ENCODE measurements around the gene HYKK. TPM values are rescaled to one million over a fixed set of nuclear protein-coding genes. Genes with fewer than 3 reads are reported as not detected.
"Not testable (repeated sequence)": the region's sequence is repeated elsewhere in the genome, so short reads cannot be mapped to it uniquely, and the experiment has no call there.

The HYKK gene
- total RNA-seq, 1 donor from 2014 or later = 2.8 TPM

DNA sequence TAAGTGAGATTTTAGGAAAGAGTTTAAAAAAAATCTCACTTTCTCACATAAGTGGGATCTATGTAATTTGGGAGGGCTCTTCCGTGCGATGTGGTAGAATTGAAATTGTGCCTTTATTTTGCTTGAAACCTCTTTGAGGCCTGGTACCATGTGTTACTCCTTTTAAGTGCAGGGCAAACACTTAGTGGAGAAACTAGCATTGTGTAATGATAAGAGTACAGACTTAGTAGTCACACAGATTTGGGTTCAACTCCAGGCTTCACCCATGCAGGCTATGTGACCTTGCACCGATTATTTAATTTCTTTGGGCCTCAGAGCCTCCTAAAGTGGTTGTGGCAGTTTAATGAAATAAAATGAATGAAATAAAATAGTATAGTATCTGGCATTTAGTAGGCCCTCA, 35.3 kb downstream of the HYKK start:
- TF ChIP-seq, protein P1, sequence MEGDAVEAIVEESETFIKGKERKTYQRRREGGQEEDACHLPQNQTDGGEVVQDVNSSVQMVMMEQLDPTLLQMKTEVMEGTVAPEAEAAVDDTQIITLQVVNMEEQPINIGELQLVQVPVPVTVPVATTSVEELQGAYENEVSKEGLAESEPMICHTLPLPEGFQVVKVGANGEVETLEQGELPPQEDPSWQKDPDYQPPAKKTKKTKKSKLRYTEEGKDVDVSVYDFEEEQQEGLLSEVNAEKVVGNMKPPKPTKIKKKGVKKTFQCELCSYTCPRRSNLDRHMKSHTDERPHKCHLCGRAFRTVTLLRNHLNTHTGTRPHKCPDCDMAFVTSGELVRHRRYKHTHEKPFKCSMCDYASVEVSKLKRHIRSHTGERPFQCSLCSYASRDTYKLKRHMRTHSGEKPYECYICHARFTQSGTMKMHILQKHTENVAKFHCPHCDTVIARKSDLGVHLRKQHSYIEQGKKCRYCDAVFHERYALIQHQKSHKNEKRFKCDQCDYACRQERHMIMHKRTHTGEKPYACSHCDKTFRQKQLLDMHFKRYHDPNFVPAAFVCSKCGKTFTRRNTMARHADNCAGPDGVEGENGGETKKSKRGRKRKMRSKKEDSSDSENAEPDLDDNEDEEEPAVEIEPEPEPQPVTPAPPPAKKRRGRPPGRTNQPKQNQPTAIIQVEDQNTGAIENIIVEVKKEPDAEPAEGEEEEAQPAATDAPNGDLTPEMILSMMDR (IDR thresholded peaks at IDR 0.05; ENCODE audit: partially characterized antibody, unreplicated experiment) = no peak
- Mint-ChIP-seq H3K4me1 (ENCODE audit: low read depth, unreplicated experiment) (peaks cover 9% of the 10 kb centered on the region), H3K9me3 (ENCODE audit: unreplicated experiment) (peaks cover 7% of the 10 kb centered on the region), H3K4me3 (ENCODE audit: unreplicated experiment) (no peak overlapping the region), H3K27ac (ENCODE audit: unreplicated experiment) (no peak overlapping the region), H3K36me3 (ENCODE audit: unreplicated experiment) (no peaks in the 10 kb centered on the region), H3K27me3 (ENCODE audit: unreplicated experiment) (peaks cover 6% of the 10 kb centered on the region)
- no peak for DNase-seq

DNA sequence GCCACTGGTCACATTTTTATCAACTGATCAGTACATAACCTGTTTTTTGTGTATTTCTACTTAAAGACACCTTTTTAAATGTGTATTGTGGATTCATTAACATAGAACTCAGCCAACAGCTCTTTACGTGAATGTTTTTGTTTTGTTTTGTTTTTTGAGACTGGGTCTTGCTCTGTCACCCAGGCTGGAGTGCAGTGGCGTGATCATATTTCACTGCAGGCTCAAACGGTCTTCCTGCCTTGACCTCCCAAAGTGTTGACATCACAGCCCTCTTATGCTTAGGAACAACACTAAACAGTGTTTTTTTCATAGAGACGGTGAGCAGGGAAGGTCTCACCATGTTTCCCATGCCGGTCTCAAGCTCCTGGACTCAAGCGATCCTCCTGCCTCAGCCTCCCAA, 42.8 kb downstream of the HYKK start:
- TF ChIP-seq, protein P1 (IDR thresholded peaks at IDR 0.05; ENCODE audit: partially characterized antibody, unreplicated experiment) = no peak
- no peaks in the 10 kb centered on the region for H3K36me3 Mint-ChIP-seq (ENCODE audit: unreplicated experiment)
- H3K9me3 Mint-ChIP-seq (ENCODE audit: unreplicated experiment) = peaks cover 1% of the 10 kb centered on the region
- no peaks in the 10 kb centered on the region for H3K4me1 Mint-ChIP-seq (ENCODE audit: low read depth, unreplicated experiment)
- H3K27ac Mint-ChIP-seq (ENCODE audit: unreplicated experiment) = no peak overlapping the region
- no peak overlapping the region for H3K4me3 Mint-ChIP-seq (ENCODE audit: unreplicated experiment)
- DNase-seq = no peak
- H3K27me3 Mint-ChIP-seq (ENCODE audit: unreplicated experiment) = no peaks in the 10 kb centered on the region

DNA sequence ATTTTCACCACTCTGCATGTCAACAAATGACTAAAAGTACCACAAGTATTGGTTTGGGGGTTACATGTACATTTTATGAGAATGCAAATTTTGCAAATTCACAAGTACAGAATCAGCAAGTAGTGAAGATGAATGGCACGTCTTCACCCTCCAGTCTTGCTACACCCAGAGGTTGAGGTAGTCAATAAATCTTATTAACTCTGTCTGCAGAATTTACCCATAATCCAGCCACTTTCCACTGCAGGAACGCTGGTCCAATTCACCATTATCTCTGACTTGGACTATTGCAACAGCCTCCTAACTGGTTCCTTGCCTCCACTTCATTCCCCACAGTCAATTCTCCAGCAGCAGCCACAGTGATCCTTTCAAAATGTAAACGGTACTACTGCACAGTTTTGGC, 43.4 kb downstream of the HYKK start:
- no peak for DNase-seq
- Mint-ChIP-seq H3K27me3 (ENCODE audit: unreplicated experiment) (no peaks in the 10 kb centered on the region), H3K36me3 (ENCODE audit: unreplicated experiment) (no peaks in the 10 kb centered on the region), H3K27ac (ENCODE audit: unreplicated experiment) (no peak overlapping the region), H3K4me1 (ENCODE audit: low read depth, unreplicated experiment) (no peaks in the 10 kb centered on the region), H3K4me3 (ENCODE audit: unreplicated experiment) (no peak overlapping the region), H3K9me3 (ENCODE audit: unreplicated experiment) (peaks cover 1% of the 10 kb centered on the region)
- TF ChIP-seq, protein P1 (IDR thresholded peaks at IDR 0.05; ENCODE audit: partially characterized antibody, unreplicated experiment) = no peak

GRCh38 chr15:78551902-78552301, 44.5 kb downstream of the HYKK start:
- H3K9me3 Mint-ChIP-seq (ENCODE audit: unreplicated experiment) = peaks cover 1% of the 10 kb centered on the region
- no peak overlapping the region for H3K27ac Mint-ChIP-seq (ENCODE audit: unreplicated experiment)
- H3K4me1 Mint-ChIP-seq (ENCODE audit: low read depth, unreplicated experiment) = no peaks in the 10 kb centered on the region
- no peak for DNase-seq
- TF ChIP-seq, protein P1 (IDR thresholded peaks at IDR 0.05; ENCODE audit: partially characterized antibody, unreplicated experiment) = no peak
- H3K27me3 Mint-ChIP-seq (ENCODE audit: unreplicated experiment) = no peaks in the 10 kb centered on the region
- H3K36me3 Mint-ChIP-seq (ENCODE audit: unreplicated experiment) = no peaks in the 10 kb centered on the region
- H3K4me3 Mint-ChIP-seq (ENCODE audit: unreplicated experiment) = no peak overlapping the region

GRCh38 chr15:78552597-78552996, 45.2 kb downstream of the HYKK start:
- Mint-ChIP-seq H3K36me3 (ENCODE audit: unreplicated experiment) (no peaks in the 10 kb centered on the region), H3K27me3 (ENCODE audit: unreplicated experiment) (no peaks in the 10 kb centered on the region), H3K4me1 (ENCODE audit: low read depth, unreplicated experiment) (no peaks in the 10 kb centered on the region), H3K9me3 (ENCODE audit: unreplicated experiment) (peaks cover 1% of the 10 kb centered on the region), H3K27ac (ENCODE audit: unreplicated experiment) (no peak overlapping the region), H3K4me3 (ENCODE audit: unreplicated experiment) (no peak overlapping the region)
- DNase-seq = no peak
- TF ChIP-seq, protein P1 (IDR thresholded peaks at IDR 0.05; ENCODE audit: partially characterized antibody, unreplicated experiment) = no peak

DNA sequence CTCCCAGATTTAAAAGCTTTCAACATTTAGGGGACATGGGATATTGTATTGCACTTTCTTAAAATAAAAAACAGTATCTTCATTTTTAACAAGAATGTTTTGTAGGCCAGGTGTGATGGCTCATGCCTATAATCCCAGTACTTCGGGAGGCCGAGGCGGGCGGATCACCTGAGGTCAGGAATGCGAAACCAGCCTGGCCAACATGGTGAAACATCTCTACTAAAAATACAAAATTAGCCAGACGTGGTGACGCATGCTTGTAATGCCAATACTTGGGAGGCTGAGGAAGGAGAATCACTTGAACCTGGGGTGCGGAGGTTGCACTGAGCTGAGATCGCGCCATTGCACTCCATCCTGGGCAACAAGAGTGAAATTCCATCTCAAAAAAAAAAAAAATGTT, 52.8 kb downstream of the HYKK start:
- H3K9me3 Mint-ChIP-seq (ENCODE audit: unreplicated experiment); DNase-seq; H3K4me3 Mint-ChIP-seq (ENCODE audit: unreplicated experiment); H3K27ac Mint-ChIP-seq (ENCODE audit: unreplicated experiment); H3K4me1 Mint-ChIP-seq (ENCODE audit: low read depth, unreplicated experiment); H3K36me3 Mint-ChIP-seq (ENCODE audit: unreplicated experiment); H3K27me3 Mint-ChIP-seq (ENCODE audit: unreplicated experiment): not testable (repeated sequence)

Data from glutamatergic neuron (in vitro differentiated cells).